HG02763 (cell line): ENCODE data around the gene EFNA4.

Experiments
- ATAC-seq: cut with Tn5 transposase; IDR thresholded peaks from one replicate; pipeline ENCODE4 v1.9.1; 2021; ENCODE audit warnings: mild to moderate bottlenecking, moderate library complexity; ENCODE audit not compliant: unreplicated experiment

EFNA4 gene

GRCh38 chr1:155063550-155064110 is at the start of gene EFNA4:
Gene EFNA4 (plus strand): TSS chr1:155063740. CDS start chr1:155063824, 84 bp downstream.
- peak; percentile 79 for ATAC-seq

- ATAC-seq = no peak
These were observed 48.6 kb upstream of the EFNA4 start for GRCh38 chr1:155014709-155015508.

DNA sequence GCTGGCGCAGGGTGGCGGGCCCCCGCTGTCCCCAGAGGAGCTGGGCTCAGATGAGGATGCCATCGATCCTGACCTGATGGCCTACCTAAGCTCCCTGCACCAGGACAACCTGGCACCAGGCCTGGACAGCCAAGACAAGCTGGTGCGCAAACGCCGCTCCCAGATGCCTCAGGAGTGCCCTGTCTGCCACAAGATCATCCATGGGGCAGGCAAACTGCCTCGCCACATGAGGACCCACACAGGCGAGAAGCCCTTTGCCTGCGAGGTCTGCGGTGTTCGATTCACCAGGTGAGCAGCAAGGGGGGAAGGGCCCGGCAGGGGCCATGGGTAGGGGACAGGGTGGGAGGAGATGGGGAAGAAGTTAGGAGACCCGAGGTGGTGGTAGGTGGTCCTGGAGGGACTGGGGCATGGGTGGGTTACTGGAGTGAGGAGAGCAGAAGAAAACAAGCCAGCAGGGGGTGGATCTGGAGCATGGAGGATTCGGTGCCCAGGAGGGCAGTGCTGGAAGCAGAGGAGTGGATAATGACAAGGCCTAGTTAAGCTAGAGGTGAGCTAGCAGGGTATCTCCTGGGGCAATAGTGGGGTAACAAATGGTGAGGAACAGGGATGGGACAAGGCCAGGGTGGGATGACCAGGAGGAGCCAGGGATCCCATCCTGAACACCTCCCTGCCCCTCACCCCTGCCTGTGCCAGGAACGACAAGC is 47.9 kb upstream of the EFNA4 start:
- no peak for ATAC-seq

- ATAC-seq = no peak
These were observed 47.2 kb upstream of the EFNA4 start for GRCh38 chr1:155016231-155016831.

GRCh38 chr1:155017041-155017945 is 46.2 kb upstream of the EFNA4 start:
- ATAC-seq = peak; percentile 70

DNA sequence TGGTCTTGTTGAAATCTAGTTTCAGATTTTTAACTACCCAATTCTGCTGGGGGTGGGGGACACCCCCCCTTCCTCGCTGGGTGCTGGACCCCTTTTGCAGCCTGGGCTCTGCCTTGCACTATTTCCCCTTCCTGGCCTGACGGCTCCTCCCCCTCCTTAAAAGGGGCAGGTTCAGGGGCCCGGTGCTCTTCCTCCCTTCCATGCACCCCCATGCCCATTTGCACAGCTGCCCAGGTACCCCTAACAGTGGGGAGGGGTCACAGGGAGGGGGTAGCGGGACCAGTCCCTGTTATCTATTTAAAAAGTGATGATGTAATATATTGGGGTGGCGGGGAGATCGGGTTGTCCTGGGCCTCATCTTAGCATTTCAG is 45.6 kb upstream of the EFNA4 start:
- no peak for ATAC-seq

GRCh38 chr1:155018617-155019348 is 44.8 kb upstream of the EFNA4 start:
- ATAC-seq = no peak

DNA sequence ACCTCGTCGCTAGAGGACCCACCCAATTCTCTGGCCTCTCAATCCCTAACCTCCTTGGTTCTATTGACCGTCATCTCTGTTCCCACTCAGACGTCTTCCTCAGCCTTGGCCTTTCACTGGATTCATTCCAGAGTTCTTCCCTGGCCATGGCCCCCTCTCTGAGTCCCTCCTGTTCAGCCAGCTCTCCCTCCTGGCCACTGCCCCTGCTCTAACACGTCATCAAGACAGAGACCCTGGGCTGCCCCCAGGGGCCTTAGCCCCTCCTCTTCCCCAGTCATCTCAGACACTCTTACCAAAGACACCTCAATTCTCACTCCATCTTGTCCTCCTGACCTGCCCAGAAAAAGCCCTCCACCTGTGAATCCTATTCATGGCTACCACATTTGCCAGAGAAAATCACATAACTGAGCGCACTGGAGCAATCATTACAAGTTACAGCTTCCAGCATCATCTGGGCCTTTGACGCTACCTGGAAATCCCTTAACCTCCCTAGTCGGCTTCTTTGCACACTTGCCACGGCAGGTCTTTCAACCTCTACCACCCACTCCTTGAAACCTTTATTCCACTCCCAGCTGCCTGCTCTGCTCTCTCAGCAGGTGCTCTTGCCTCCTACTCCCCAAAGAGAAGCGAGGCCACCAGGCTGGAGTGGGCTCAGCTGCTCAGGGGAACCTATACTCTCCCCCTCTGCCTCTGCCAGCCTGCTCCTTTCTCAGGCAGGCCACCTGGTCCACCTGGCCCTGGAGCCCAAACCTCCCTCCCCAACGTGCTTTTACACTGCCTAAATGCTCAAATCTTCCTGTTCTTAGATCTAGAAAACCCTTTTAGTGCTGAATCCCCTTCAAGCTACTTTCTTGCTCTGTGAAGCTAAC is 43.9 kb upstream of the EFNA4 start:
- no peak for ATAC-seq

DNA sequence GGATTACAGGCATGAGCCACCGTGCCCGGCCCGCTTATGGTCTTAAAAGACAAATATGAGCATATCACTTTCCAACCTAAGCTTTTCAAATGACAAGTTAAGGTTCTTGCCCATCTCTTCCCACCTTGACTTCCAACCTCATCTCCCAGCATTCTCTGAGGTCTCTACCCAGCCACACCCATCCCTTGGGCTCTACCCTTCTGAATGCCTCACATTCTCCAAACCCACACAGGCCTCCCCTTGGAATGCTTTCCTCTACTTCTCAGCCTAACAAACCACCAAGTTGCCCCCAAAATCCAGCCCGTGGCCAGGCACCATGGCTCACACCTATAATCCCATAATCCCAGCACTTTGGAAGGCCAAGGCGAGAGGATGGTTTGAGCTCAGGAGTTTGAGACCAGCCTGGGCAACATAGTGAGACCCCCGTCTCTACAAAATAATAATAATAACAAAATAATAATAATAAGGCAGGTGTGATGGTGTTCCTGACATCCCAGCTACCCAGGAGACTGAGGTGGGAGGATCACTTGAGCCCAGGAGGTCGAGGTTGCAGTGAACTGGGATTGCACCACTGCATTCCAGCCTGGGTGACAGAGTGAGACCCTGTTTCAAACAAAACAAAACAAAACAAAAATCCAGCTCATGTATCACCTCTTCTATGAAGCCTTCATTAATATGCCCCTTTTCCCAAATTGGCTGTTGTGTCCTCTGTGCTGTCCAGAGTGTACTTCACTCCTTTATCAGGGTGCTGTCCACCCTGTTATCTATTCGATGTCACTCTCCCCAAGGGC is 41.2 kb upstream of the EFNA4 start:
- no peak for ATAC-seq

- no peak for ATAC-seq
These were observed 40.7 kb upstream of the EFNA4 start for GRCh38 chr1:155022927-155023236.

GRCh38 chr1:155023627-155024026 is 39.9 kb upstream of the EFNA4 start:
- no peak for ATAC-seq

DNA sequence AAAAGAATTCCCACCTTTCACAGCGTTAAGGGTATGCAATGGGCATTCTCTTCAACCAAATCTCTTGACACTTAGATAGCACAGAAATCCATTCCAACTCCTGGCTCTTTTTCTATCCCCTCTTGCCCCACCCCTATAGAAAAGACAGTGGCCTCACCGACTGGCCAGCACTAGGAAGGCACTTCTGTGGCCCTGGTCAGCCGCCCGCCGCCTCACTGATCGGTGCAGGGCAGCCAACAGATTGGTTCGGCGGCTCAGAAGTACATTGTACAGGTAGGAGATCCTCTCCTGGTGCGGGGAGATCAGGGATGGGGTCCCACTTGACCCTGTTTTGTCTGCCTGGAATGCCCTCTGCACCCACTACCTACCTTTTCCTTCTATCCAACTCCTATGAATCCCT is 39.2 kb upstream of the EFNA4 start:
- no peak for ATAC-seq

DNA sequence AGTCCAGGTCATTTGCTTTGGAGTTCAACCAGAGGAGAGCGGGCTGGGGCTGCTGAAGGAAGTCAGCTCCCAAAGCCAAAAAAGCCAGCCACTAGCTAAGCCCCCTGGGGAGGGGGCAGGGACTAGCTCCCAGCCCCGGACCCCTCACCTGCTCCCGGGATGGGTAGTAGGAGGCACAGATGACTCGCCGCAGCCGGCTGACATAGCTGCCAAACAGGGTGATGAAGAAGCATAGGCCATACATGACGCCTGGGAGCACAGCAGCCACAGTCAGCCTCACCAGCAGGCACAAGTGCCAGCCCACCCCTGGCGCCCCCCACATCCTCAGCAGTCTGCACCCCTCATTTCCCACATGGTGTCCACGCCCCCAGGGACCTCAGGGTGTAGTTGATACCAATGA is 37.4 kb upstream of the EFNA4 start:
- ATAC-seq = no peak

DNA sequence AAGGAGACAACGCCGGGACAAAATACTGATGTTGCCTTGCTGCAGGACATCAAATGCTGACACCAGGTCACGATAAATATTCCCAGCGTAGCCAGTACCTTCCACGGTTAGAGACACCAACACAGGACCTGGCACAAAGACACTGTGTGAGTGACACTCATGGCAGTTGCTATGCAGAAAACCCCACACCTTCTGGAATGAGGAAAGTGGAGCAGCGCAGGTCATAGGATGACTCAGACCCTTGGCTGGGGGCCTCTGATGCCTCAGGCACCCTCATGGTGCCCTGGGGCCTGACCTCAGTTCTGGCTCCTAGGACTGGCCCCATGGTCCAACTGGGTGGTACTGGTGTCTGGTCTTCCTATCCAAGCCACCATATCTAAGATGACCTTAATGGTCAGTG is 37.0 kb upstream of the EFNA4 start:
- ATAC-seq = no peak

- ATAC-seq = no peak
These were observed 33.9 kb upstream of the EFNA4 start for GRCh38 chr1:155029513-155030242.

DNA sequence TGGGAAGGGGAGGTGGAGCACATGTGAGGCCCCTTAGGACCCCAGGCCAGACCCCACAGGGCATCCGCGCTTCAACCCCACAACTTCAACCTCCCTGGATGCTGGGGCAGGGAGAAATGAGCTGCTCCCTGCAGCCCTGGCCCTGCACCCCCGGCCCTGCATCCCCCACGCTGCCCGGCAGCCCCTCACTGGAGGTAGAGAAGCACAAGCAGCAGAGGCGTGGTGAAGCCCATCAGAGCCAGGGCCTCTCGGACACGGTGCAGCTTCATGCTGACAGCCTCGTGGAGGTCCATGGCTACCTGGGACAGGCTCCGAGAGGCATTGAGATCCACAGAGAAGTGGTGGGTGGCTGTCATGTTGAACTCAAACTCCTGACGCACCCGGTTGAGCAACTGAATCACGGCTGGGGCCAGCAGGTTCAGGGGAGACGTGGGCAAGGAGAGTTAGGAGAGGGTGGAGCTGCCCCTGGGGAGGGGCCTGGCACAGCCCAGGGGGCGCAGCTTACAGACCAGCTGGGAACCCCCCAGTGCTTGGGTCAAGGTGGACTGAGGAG is 33.2 kb upstream of the EFNA4 start:
- ATAC-seq = no peak

DNA sequence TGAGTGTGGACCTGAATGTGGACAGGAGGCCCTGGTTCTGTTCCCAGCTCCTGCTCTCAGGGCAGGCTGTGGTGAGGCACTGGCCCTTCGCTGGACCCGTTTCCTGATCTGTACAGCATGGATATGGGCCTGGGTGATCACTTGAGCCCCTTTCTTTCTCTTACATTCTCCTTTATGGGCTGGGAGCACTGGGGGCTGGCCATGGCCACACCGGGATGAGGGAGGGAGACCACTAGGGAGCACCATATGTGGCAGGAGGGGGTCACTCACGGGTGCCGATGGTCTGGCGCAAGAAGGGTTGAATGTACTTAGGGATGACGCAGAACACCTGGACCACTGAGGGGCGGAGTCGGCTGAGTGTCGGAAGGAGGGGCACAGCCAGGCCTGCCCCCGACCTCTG is 32.6 kb upstream of the EFNA4 start:
- no peak for ATAC-seq
